HepG2 (cell line): Measurements from ENCODE around the gene EPHB6. TPM values are rescaled to one million over a fixed set of nuclear protein-coding genes. Genes with fewer than 3 reads are reported as not detected.

ENCODE experiments used
- ATAC-seq: fragments of 200-7000 bp; cut with Tn5 transposase; 3 replicates; pipeline ENCODE4 v1.9.1; 2020; ENCODE audit warnings: mild to moderate bottlenecking, moderate library complexity
- BruUV-seq: library from RNA; stranded (reverse); fragments of 400-500 nt; replicated peaks from 2 replicates; lab custom pipeline; 2021; lab: Mats Ljungman, UMichigan
- CTCF ChIA-PET: fragments of 300-600 bp; formaldehyde crosslinking; extraction: SDS; loops from one replicate; lab custom pipeline; 2021; ENCODE audit warnings: low total read pairs, inconsistent platforms, low intra/inter-chr PET ratio; lab: Yijun Ruan, JAX
- POLR2A ChIA-PET: fragments of 350-600 bp; sonication (Branson Sonifier 250); formaldehyde crosslinking; loops from one replicate; lab custom pipeline; 2020; ENCODE audit warnings: antibody characterized with exemption, inconsistent platforms; lab: Yijun Ruan, JAX
- DNase-seq: peaks from one replicate; pipeline ENCODE4 v3.0.0-alpha.2; 2015; ENCODE audit warnings: low spot score
- FAIRE-seq: peaks from 3 replicates; lab custom pipeline; 2011; peaks lifted over from hg19 to GRCh38; lab: Jason Lieb, UNC
- H2AFZ ChIP-seq: one replicate; pipeline ENCODE4 v1.6.1; 2011; ENCODE audit warnings: low read length, inconsistent platforms
- H3K27ac ChIP-seq: fragments of 300-600 bp; 3 replicates; pipeline ENCODE4 v1.8.0; 2011; ENCODE audit warnings: mixed run types, mild to moderate bottlenecking, mixed read lengths, low read length, inconsistent platforms; ENCODE audit not compliant: insufficient read depth; ENCODE audit errors: extremely low read length
- H3K27me3 ChIP-seq, 2 experiments: fragments of 200-600 bp in 1 of 2; 2 replicates in 1 of 2; 3 replicates in 1 of 2; pipeline versions ENCODE4 v1.6.0 to v1.8.0; 2011; ENCODE audit warnings: low read length in 2 of 2, mild to moderate bottlenecking in 2 of 2, moderate library complexity in 2 of 2, inconsistent platforms in 1 of 2; ENCODE audit not compliant: insufficient read depth in 2 of 2, control insufficient read depth in 1 of 2
- H3K36me3 ChIP-seq, 2 experiments: fragments of 200-600 bp in 1 of 2; replicated peaks in 1 of 2; 2 replicates in 1 of 2; 3 replicates in 1 of 2; pipeline versions ENCODE4 v1.5.1 to v1.8.0; 2011; ENCODE audit warnings: low read length in 2 of 2, inconsistent platforms in 1 of 2; ENCODE audit not compliant: insufficient read depth in 2 of 2, control insufficient read depth in 1 of 2
- H3K4me1 ChIP-seq: 2 replicates; pipeline ENCODE4 v1.5.1; 2012; ENCODE audit warnings: low read length, inconsistent platforms; ENCODE audit not compliant: insufficient read depth
- H3K4me2 ChIP-seq: 2 replicates; pipeline ENCODE4 v1.6.0; 2011; ENCODE audit warnings: low read depth, low read length, inconsistent platforms
- H3K4me3 ChIP-seq, 3 experiments: fragments of 200-600 bp in 1 of 3; sonication (generic), shearing (Covaris generic) in 1 of 3; replicated peaks in 1 of 3; 2 replicates each; pipeline ENCODE4 v1.5.1; 2011 to 2016; ENCODE audit warnings: low read length in 3 of 3, inconsistent platforms in 2 of 3, low read depth in 2 of 3, mild to moderate bottlenecking in 2 of 3, control low read depth in 1 of 3, mixed read lengths in 1 of 3; ENCODE audit not compliant: insufficient read depth in 1 of 3
- H3K79me2 ChIP-seq: one replicate; pipeline ENCODE4 v1.6.1; 2011; ENCODE audit warnings: low read length, inconsistent platforms; ENCODE audit not compliant: insufficient read depth
- H3K9ac ChIP-seq: 2 replicates; pipeline ENCODE4 v1.6.0; 2011; ENCODE audit warnings: mild to moderate bottlenecking, low read depth, low read length, inconsistent platforms; ENCODE audit not compliant: insufficient read depth
- H3K9me3 ChIP-seq: 2 replicates; pipeline ENCODE4 v1.5.1; 2012; ENCODE audit warnings: mild to moderate bottlenecking, low read length
- H4K20me1 ChIP-seq: 2 replicates; pipeline ENCODE4 v1.6.0; 2011; ENCODE audit warnings: inconsistent platforms, mild to moderate bottlenecking, low read length, moderate library complexity; ENCODE audit not compliant: insufficient read depth
- BRCA1 ChIP-seq: sonication (generic); formaldehyde crosslinking; IDR thresholded peaks from 2 replicates; pipeline ENCODE4 v1.4.0; 2020; ENCODE audit warnings: missing genetic modification reagents
- CBX1 ChIP-seq: IDR thresholded peaks from one replicate; pipeline ENCODE4 v1.6.1; 2016; ENCODE audit warnings: antibody characterized with exemption, low read depth
- PPARG ChIP-seq: conservative IDR thresholded peaks from 2 replicates; pipeline ENCODE4 v1.6.1; 2016; ENCODE audit warnings: missing biosample characterization, missing genetic modification reagents
- RFX5 ChIP-seq: IDR thresholded peaks from 2 replicates; pipeline ENCODE4 v1.6.1; 2011; ENCODE audit warnings: low read depth, low read length, improper control_type of control experiment
- TFE3 ChIP-seq: IDR thresholded peaks from 2 replicates; pipeline ENCODE4 v1.6.1; 2016
- ZNF773 ChIP-seq: sonication (generic); formaldehyde crosslinking; IDR thresholded peaks from 2 replicates; pipeline ENCODE4 v1.4.0; 2020; ENCODE audit warnings: missing genetic modification reagents, borderline replicate concordance
- WGBS: methylation state at CpG from one replicate; pipeline ENCODE4 v1.1.6; 2017; ENCODE audit warnings: low lambda C conversion rate; 5-methylcytosine and 5-hydroxymethylcytosine counted together
- in situ Hi-C: cut with HindIII; loops from 2 replicates; pipeline ENCODE4 v1.10.0; 2017; ENCODE audit warnings: low pct_unique_long_range_greater_than_20kb; ENCODE audit not compliant: extremely low pct_ligation_motif_present
- intact Hi-C: fragments of 100-400 bp; cut with micrococcal nuclease; formaldehyde crosslinking; loops from one replicate; pipeline ENCODE4 v1.10.0; 2022; ENCODE audit not compliant: unreplicated experiment
- polyA plus RNA-seq, 8 experiments: library from polyadenylated mRNA; depleted of rRNA in 3 of 8; stranded (reverse) in 7 of 8; unstranded in 1 of 8; fragments of >200 nt; fragmentation: Illumina TruSeq in 4 of 8; extraction: Trizol in 4 of 8; gene quantifications; 2 replicates each; pipeline versions ENCODE4 v1.2.1 to v1.2.3, GENCODE V29; 2011 to 2016; ENCODE audit warnings: low read depth in 4 of 8, missing spikeins in 1 of 8, mixed read lengths in 1 of 8; ENCODE audit not compliant: insufficient read depth in 1 of 8
- total RNA-seq, 5 experiments: library from RNA; depleted of rRNA; stranded (reverse); fragments of >200 nt; fragmentation: Illumina TruSeq; extraction: Trizol; gene quantifications; 2 replicates each; pipeline ENCODE4 v1.2.3, GENCODE V29; 2016; ENCODE audit warnings: low read depth in 1 of 5
- TF ChIP-seq, protein P1 (sequence below): sonication (generic); formaldehyde crosslinking; IDR thresholded peaks from 2 replicates; pipeline ENCODE4 v1.4.0; 2020; ENCODE audit warnings: missing genetic modification reagents, borderline replicate concordance

The EPHB6 gene
- total and polyA plus RNA-seq, 2 of the 13 experiments (the other 11 are each of a cell fraction or from before 2014, with no cell fraction given) = not detected

DNA sequence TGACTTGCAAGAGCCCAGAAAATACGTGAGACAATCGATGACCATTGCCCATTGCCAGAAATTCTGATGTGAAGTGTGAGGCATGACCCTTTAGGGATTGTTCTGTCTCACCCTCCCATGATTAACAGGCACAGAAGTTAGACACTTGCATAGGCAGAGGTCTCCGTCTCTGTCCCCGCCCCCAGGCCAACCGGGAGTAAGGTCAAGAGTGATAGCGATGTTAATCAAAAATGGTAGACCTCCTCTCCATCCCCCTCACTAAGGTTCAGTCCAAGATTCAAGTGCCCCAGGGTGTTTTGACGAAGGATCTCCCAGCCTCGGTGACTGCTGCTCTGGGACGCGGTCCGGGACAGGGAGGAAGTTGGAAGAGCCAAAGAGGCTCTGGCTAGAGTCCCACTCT is 53.4 kb downstream of the EPHB6 start:
- no peak overlapping the region for H3K4me2 ChIP-seq
- H3K27ac ChIP-seq = no peak overlapping the region
- ATAC-seq (no peak), FAIRE-seq (no peak), DNase-seq (no peak)
- in situ Hi-C loops = no loop called here
- H3K4me3 ChIP-seq = no peak overlapping the region
- H3K27me3 ChIP-seq = 0 out of 5 replicates have a peak, but pooled peaks cover 0 to 1% of the 10 kb centered on the region in 2 experiments
- H3K9me3 ChIP-seq = peaks cover 7% of the 10 kb centered on the region
- intact Hi-C loops = no loop called here
- TF ChIP-seq, protein P1, sequence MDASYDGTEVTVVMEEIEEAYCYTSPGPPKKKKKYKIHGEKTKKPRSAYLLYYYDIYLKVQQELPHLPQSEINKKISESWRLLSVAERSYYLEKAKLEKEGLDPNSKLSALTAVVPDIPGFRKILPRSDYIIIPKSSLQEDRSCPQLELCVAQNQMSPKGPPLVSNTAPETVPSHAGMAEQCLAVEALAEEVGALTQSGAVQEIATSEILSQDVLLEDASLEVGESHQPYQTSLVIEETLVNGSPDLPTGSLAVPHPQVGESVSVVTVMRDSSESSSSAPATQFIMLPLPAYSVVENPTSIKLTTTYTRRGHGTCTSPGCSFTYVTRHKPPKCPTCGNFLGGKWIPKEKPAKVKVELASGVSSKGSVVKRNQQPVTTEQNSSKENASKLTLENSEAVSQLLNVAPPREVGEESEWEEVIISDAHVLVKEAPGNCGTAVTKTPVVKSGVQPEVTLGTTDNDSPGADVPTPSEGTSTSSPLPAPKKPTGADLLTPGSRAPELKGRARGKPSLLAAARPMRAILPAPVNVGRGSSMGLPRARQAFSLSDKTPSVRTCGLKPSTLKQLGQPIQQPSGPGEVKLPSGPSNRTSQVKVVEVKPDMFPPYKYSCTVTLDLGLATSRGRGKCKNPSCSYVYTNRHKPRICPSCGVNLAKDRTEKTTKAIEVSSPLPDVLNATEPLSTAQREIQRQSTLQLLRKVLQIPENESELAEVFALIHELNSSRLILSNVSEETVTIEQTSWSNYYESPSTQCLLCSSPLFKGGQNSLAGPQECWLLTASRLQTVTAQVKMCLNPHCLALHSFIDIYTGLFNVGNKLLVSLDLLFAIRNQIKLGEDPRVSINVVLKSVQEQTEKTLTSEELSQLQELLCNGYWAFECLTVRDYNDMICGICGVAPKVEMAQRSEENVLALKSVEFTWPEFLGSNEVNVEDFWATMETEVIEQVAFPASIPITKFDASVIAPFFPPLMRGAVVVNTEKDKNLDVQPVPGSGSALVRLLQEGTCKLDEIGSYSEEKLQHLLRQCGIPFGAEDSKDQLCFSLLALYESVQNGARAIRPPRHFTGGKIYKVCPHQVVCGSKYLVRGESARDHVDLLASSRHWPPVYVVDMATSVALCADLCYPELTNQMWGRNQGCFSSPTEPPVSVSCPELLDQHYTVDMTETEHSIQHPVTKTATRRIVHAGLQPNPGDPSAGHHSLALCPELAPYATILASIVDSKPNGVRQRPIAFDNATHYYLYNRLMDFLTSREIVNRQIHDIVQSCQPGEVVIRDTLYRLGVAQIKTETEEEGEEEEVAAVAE = no peak
- TF ChIP-seq TFE3 (no peak), CBX1 (no peak), RFX5 (no peak), ZNF773 (CRISPR knock-in tag) (no peak), PPARG (CRISPR knock-in tag) (no peak), BRCA1 (no peak)
- H3K9ac ChIP-seq = no peak overlapping the region
- no peaks in the 10 kb centered on the region for H3K79me2 ChIP-seq
- no peak overlapping the region for H2AFZ ChIP-seq
- POLR2A ChIA-PET = no interaction called here
- 53% methylated on average over 7 of the region's 11 CpGs for WGBS
- H4K20me1 ChIP-seq = no peaks in the 10 kb centered on the region
- no TSS peak for BruUV-seq
- H3K4me1 ChIP-seq = no peaks in the 10 kb centered on the region
- no peaks in the 10 kb centered on the region for H3K36me3 ChIP-seq
- CTCF ChIA-PET = no interaction called here
